HepG2 (cell line): ENCODE results near the gene ANKRD11. TPM values are rescaled to one million over a fixed set of nuclear protein-coding genes. Genes with fewer than 3 reads are reported as not detected.

ENCODE experiments used
- CEBPG ChIP-seq: IDR thresholded peaks from 2 replicates; pipeline ENCODE4 v1.6.1; 2016
- ELF1 ChIP-seq: sonication (generic); formaldehyde crosslinking; IDR thresholded peaks from 2 replicates; pipeline ENCODE4 v1.4.0; 2020; ENCODE audit warnings: missing genetic modification reagents
- FOXK1 ChIP-seq: sonication (generic); formaldehyde crosslinking; IDR thresholded peaks from 2 replicates; pipeline ENCODE4 v1.4.0; 2020; ENCODE audit warnings: low read depth, missing genetic modification reagents, borderline replicate concordance
- GLI4 ChIP-seq: sonication (generic); formaldehyde crosslinking; IDR thresholded peaks from 2 replicates; pipeline ENCODE4 v1.5.1; 2020; ENCODE audit warnings: missing genetic modification reagents, mild to moderate bottlenecking, moderate library complexity, borderline replicate concordance
- GLMP ChIP-seq: sonication (generic); formaldehyde crosslinking; IDR thresholded peaks from 2 replicates; pipeline ENCODE4 v1.9.0; 2021; ENCODE audit warnings: missing genetic modification reagents, mild to moderate bottlenecking, borderline replicate concordance
- HMGA1 ChIP-seq: sonication (generic); formaldehyde crosslinking; conservative IDR thresholded peaks from 2 replicates; pipeline ENCODE4 v1.4.0; 2020; ENCODE audit warnings: missing genetic modification reagents
- HOXD1 ChIP-seq: sonication (generic); formaldehyde crosslinking; IDR thresholded peaks from 2 replicates; pipeline ENCODE4 v1.5.0; 2020; ENCODE audit warnings: missing genetic modification reagents
- MAFG ChIP-seq: sonication (generic); formaldehyde crosslinking; IDR thresholded peaks from 2 replicates; pipeline ENCODE4 v1.5.1; 2020; ENCODE audit warnings: mild to moderate bottlenecking, missing genetic modification reagents
- NPAS2 ChIP-seq: sonication (generic); formaldehyde crosslinking; IDR thresholded peaks from 2 replicates; pipeline ENCODE4 v1.8.0; 2022; ENCODE audit warnings: mild to moderate bottlenecking, missing genetic modification reagents, borderline replicate concordance
- NRL ChIP-seq: sonication (generic); formaldehyde crosslinking; IDR thresholded peaks from 2 replicates; pipeline ENCODE4 v1.5.0; 2020; ENCODE audit warnings: missing genetic modification reagents, mild to moderate bottlenecking, moderate library complexity, borderline replicate concordance
- POLR2AphosphoS2 ChIP-seq: IDR thresholded peaks from 2 replicates; pipeline ENCODE4 v1.6.1; 2011; ENCODE audit warnings: low read depth, low read length, improper control_type of control experiment
- PREB ChIP-seq: sonication (generic); formaldehyde crosslinking; IDR thresholded peaks from 2 replicates; pipeline ENCODE4 v1.4.0; 2020; ENCODE audit warnings: missing genetic modification reagents
- RCOR2 ChIP-seq: IDR thresholded peaks from 2 replicates; pipeline ENCODE4 v1.6.1; 2016; ENCODE audit warnings: missing biosample characterization, missing genetic modification reagents
- ZFP1 ChIP-seq: IDR thresholded peaks from 2 replicates; pipeline ENCODE4 v1.6.1; 2016
- ZNF160 ChIP-seq: sonication (generic); formaldehyde crosslinking; IDR thresholded peaks from 2 replicates; pipeline ENCODE4 v1.8.0; 2022; ENCODE audit warnings: mild to moderate bottlenecking, inconsistent platforms, missing genetic modification reagents
- ZNF235 ChIP-seq: sonication (generic); formaldehyde crosslinking; IDR thresholded peaks from 2 replicates; pipeline ENCODE4 v1.8.1; 2023; ENCODE audit warnings: mild to moderate bottlenecking, missing genetic modification reagents, borderline replicate concordance
- ZNF558 ChIP-seq: sonication (generic); formaldehyde crosslinking; IDR thresholded peaks from 2 replicates; pipeline ENCODE4 v1.9.0; 2022; ENCODE audit warnings: mild to moderate bottlenecking, missing genetic modification reagents, borderline replicate concordance
- polyA plus RNA-seq, 8 experiments: library from polyadenylated mRNA; depleted of rRNA in 3 of 8; stranded (reverse) in 7 of 8; unstranded in 1 of 8; fragments of >200 nt; fragmentation: Illumina TruSeq in 4 of 8; extraction: Trizol in 4 of 8; gene quantifications; 2 replicates each; pipeline versions ENCODE4 v1.2.1 to v1.2.3, GENCODE V29; 2011 to 2016; ENCODE audit warnings: low read depth in 4 of 8, missing spikeins in 1 of 8, mixed read lengths in 1 of 8; ENCODE audit not compliant: insufficient read depth in 1 of 8
- total RNA-seq, 5 experiments: library from RNA; depleted of rRNA; stranded (reverse); fragments of >200 nt; fragmentation: Illumina TruSeq; extraction: Trizol; gene quantifications; 2 replicates each; pipeline ENCODE4 v1.2.3, GENCODE V29; 2016; ENCODE audit warnings: low read depth in 1 of 5
- TF ChIP-seq, protein P1 (sequence below), 2 experiments: fragments of 450-650 bp in 1 of 2; sonication (generic) in 1 of 2; formaldehyde crosslinking in 1 of 2; IDR thresholded peaks; 2 replicates each; pipeline versions ENCODE4 v1.6.1 to v1.8.0; 2016 to 2022; ENCODE audit warnings: antibody characterized with exemption in 1 of 2, mild to moderate bottlenecking in 1 of 2, missing genetic modification reagents in 1 of 2

Gene ANKRD11
- total and polyA plus RNA-seq, 2 of the 13 experiments (the other 11 are each of a cell fraction or from before 2014, with no cell fraction given): 21.4 to 38.4 TPM

- TF ChIP-seq CEBPG (CRISPR knock-in tag): peak; percentile 9; the same call in 1 of the 2 replicates
- TF ChIP-seq GLI4 (CRISPR knock-in tag): peak; percentile 84; the same call in 1 of the 2 replicates
- TF ChIP-seq NPAS2: no peak
- no peak for TF ChIP-seq MAFG (CRISPR knock-in tag)
- peak; percentile 98 for TF ChIP-seq FOXK1 (CRISPR knock-in tag)
- TF ChIP-seq ZFP1: 0 out of 2 replicates have a peak, but pooled peaks have one; percentile 24
- no peak for TF ChIP-seq HMGA1 (CRISPR knock-in tag)
- TF ChIP-seq HOXD1: peak; percentile 75; the same call in 1 of the 2 replicates
- TF ChIP-seq RCOR2 (CRISPR knock-in tag): no peak
- peak; percentile 90 for TF ChIP-seq NRL (CRISPR knock-in tag)
- no peak for TF ChIP-seq POLR2AphosphoS2
- TF ChIP-seq ZNF160 (CRISPR knock-in tag): peak; percentile 39; the same call in 1 of the 2 replicates
- peak; percentile 99 for TF ChIP-seq ELF1 (CRISPR knock-in tag)
- TF ChIP-seq, protein P1, sequence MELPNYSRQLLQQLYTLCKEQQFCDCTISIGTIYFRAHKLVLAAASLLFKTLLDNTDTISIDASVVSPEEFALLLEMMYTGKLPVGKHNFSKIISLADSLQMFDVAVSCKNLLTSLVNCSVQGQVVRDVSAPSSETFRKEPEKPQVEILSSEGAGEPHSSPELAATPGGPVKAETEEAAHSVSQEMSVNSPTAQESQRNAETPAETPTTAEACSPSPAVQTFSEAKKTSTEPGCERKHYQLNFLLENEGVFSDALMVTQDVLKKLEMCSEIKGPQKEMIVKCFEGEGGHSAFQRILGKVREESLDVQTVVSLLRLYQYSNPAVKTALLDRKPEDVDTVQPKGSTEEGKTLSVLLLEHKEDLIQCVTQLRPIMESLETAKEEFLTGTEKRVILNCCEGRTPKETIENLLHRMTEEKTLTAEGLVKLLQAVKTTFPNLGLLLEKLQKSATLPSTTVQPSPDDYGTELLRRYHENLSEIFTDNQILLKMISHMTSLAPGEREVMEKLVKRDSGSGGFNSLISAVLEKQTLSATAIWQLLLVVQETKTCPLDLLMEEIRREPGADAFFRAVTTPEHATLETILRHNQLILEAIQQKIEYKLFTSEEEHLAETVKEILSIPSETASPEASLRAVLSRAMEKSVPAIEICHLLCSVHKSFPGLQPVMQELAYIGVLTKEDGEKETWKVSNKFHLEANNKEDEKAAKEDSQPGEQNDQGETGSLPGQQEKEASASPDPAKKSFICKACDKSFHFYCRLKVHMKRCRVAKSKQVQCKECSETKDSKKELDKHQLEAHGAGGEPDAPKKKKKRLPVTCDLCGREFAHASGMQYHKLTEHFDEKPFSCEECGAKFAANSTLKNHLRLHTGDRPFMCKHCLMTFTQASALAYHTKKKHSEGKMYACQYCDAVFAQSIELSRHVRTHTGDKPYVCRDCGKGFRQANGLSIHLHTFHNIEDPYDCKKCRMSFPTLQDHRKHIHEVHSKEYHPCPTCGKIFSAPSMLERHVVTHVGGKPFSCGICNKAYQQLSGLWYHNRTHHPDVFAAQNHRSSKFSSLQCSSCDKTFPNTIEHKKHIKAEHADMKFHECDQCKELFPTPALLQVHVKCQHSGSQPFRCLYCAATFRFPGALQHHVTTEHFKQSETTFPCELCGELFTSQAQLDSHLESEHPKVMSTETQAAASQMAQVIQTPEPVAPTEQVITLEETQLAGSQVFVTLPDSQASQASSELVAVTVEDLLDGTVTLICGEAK (IDR thresholded peaks at IDR 0.05): no peak
- TF ChIP-seq, protein P1 (CRISPR knock-in tag; IDR thresholded peaks at IDR 0.05): peak; percentile 41
- TF ChIP-seq ZNF235 (CRISPR knock-in tag): no peak
- peak; percentile 87; the same call in 1 of the 2 replicates for TF ChIP-seq PREB (CRISPR knock-in tag)
- no peak; the same call in 1 of the 2 replicates for TF ChIP-seq ZNF558 (CRISPR knock-in tag)
- no peak for TF ChIP-seq GLMP (CRISPR knock-in tag)
These were observed at the start of gene ANKRD11 (continued) for GRCh38 chr16:89490439-89491237.
